ENCODE results near the gene RNF41.

Gene RNF41

GRCh38 chr12:56230432-56231183 lies 8.9 kb upstream of the RNF41 start:
- TF ChIP-seq, protein P1, sequence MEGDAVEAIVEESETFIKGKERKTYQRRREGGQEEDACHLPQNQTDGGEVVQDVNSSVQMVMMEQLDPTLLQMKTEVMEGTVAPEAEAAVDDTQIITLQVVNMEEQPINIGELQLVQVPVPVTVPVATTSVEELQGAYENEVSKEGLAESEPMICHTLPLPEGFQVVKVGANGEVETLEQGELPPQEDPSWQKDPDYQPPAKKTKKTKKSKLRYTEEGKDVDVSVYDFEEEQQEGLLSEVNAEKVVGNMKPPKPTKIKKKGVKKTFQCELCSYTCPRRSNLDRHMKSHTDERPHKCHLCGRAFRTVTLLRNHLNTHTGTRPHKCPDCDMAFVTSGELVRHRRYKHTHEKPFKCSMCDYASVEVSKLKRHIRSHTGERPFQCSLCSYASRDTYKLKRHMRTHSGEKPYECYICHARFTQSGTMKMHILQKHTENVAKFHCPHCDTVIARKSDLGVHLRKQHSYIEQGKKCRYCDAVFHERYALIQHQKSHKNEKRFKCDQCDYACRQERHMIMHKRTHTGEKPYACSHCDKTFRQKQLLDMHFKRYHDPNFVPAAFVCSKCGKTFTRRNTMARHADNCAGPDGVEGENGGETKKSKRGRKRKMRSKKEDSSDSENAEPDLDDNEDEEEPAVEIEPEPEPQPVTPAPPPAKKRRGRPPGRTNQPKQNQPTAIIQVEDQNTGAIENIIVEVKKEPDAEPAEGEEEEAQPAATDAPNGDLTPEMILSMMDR (IDR thresholded peaks at IDR 0.05; ENCODE audit: low read depth, low read length): no peak
- no peak for DNase-seq (ENCODE audit: extremely low read depth, low read depth)

GRCh38 chr12:56229916-56230431 lies 8.3 kb upstream of the RNF41 start, which contains the start of gene SLC39A5:
Gene SLC39A5 (plus strand): TSS chr12:56230051. CDS start chr12:56231275, 1,224 bp downstream.
- DNase-seq (ENCODE audit: extremely low read depth, low read depth): no peak
- TF ChIP-seq, protein P1 (IDR thresholded peaks at IDR 0.05; ENCODE audit: low read depth, low read length): no peak

DNA sequence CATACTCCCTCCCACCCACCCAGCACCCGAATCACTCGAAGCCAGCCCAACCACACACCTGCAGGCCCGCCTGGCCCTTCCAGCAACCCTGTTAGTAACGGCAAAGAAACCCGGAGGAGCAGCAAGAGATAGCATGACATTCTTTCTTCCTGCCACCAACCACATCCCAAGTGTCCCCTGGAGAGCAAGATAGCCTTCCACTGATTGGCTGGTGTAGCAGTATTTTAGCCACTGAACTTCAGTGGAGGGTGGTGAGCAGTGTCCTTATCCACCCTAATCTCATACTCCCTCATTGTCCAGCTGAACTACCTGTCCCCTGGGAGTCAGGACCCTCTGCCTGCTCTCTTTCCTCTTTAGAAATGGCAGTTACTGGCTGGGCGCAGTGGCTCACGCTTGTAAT lies 7.4 kb upstream of the RNF41 start:
- no peak for DNase-seq (ENCODE audit: extremely low read depth, low read depth)
- TF ChIP-seq, protein P1 (IDR thresholded peaks at IDR 0.05; ENCODE audit: low read depth, low read length): no peak

DNA sequence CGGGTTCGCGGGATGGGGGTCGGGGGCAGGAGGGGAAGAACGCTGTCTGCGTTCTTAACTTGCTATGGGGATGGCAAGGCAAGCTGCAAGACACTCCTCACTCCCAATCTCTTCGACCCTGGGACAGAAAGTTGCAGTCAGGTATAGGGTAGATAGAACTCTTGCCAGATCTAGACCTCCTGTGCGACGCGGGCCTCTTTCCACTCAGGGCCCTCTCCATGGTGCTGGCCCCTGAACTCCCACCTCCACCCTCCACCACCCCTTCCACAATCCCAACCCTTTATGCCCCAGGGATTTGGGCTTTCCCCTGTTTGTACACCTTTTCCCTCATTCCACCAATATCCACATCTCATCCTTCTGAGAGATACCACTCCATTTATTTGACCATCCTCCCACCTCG lies 3.2 kb upstream of the RNF41 start:
- TF ChIP-seq, protein P1 (IDR thresholded peaks at IDR 0.05; ENCODE audit: low read depth, low read length): no peak
- DNase-seq (ENCODE audit: extremely low read depth, low read depth): no peak

GRCh38 chr12:56224102-56224701 lies 2.5 kb upstream of the RNF41 start, which contains the start of gene NABP2:
Gene NABP2 (plus strand): TSS chr12:56224342. CDS start chr12:56224857, 515 bp downstream.
- DNase-seq (ENCODE audit: extremely low read depth, low read depth): peak; percentile 94
- TF ChIP-seq, protein P1 (IDR thresholded peaks at IDR 0.05; ENCODE audit: low read depth, low read length): peak; percentile 69

DNA sequence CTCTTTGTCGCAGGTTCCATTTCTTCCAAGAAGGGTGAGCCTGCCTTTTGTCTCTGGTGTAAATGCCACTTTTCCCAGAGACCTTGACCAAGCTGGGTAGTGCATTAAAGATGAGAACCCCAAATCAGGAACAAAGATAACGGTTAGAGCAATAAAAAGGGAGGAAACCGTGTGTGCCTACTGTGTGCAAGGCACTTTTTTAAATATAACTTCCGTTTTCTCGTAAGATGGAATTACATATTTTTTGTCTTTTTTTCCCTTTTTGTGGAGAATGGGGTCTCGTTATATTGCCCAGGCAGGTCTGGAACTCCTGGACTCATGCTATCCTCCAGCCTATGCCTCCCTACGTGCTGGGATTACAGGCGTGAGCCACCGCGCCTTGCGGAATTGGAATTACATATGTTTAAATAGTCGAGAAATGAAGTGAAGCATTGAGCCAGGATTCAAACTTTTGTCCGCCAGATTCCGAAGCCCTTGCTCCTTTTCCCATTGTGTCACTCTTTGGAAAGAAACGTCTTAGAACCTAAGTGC lies 1.9 kb upstream of the RNF41 start:
- TF ChIP-seq, protein P1 (IDR thresholded peaks at IDR 0.05; ENCODE audit: low read depth, low read length): no peak
- no peak for DNase-seq (ENCODE audit: extremely low read depth, low read depth)

DNA sequence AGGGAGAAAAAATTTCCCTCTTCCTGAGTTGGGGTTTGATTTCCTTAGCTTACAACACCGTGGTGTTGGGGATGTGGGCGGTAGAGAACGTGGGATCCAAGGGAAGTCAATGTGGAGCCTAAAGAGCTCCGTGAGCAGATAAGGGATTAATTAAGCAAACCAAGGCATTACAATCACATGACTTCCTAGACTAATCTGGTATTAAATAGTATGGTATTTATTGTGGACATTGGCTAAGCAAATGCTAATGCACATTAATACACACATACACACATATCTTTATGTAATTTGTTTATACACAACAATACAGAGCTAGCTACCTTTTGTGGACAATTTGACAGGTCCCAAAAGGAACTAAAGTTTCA lies 791 bp upstream of the RNF41 start:
- TF ChIP-seq, protein P1 (IDR thresholded peaks at IDR 0.05; ENCODE audit: low read depth, low read length): no peak

More for the DNA sequence above, 791 bp upstream of the RNF41 start:
- no peak for DNase-seq (ENCODE audit: extremely low read depth, low read depth)

Data from AG09319 (cell line).